Dedifferentiated amniotic fluid mesenchymal stem cell (primary cell): Measurements from ENCODE around the gene GBX2.

Source experiments
- DNase-seq: peaks from one replicate; pipeline ENCODE4 v3.0.0-alpha.2; 2016; ENCODE audit errors: extremely low spot score

The GBX2 gene

GRCh38 chr2:236117861-236118269 lies 50.3 kb downstream of the GBX2 start:
- DNase-seq = no peak

- DNase-seq = no peak
Measured at GRCh38 chr2:236117401-236117800, 50.8 kb downstream of the GBX2 start.
